GOT3 (cell line): Measurements from ENCODE around the gene LEFTY2.
"Not testable (repeated sequence)": the region's sequence is repeated elsewhere in the genome, so short reads cannot be mapped to it uniquely, and the experiment has no call there.

ENCODE experiments used
- DNase-seq: peaks from one replicate; lab custom pipeline; 2025; ENCODE audit warnings: mixed read lengths; lab: John Stamatoyannopoulos, UW

LEFTY2 gene

DNA sequence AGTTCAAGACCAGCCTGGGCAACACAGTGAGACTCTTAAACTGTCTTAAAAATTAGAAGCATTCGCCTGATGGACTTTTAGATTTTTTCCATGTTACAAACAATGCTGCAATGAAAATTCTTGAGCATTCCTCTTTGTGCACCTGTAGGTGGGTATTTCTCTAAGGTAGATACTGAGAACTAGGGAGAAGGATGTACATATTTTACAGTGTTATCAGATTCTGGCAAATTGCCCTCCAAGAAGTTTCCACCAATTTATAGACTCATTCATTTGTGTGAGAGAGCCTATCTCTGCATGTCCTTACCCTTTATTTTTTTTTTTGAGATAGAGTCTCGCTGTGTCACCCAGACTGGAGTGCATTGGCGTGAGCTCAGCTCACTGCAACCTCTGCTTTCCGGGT lies 12.3 kb upstream of the LEFTY2 start:
- no peak for DNase-seq

DNA sequence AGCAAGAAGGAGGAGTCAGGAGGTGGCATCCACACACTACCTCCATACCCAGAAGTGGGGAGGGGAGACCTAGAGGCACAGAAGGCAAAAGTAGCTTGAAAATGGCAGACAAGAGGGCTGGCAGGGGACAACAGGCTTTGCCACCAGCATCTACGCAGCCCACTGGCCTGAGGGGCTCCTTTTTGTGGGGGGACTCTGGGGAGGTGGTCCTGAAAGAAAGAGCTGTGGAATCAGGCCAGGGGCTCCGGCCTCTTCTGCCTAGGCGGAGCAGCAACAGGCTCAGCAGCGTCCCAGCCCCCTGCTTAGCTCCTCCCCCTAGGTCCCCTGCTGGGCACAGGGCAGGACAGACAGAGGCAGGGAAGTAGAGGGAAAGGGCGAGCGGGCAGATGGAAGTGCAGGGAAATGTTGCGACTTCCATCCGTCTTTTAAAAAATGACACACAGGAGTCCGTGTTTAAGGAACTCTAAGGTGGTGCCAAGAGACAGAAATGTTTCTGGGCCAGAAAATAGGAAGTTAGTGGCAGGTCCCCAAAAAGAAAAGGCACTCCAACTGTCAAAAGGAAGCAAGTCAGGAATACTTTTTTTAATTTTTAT lies 10.0 kb upstream of the LEFTY2 start:
- no peak for DNase-seq

DNA sequence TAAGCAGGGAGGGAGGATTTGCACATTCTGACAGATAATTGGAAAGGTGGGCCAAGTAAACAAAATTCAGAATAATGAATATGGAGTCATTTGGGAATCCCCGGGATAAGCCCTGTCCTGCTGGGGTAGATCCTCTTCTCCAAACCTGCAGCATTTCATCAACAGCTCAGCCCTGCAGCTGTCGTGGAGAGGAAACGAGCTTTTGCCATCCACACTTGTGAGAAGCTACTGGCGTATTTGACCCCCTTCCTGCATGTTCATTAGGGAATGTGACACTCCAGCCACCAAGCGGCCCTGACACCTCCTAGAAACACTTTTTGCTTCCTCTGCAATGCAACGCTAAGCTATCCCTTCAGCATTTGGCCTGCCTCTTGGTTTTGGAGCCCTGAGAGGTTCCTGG lies 8.0 kb upstream of the LEFTY2 start:
- DNase-seq = no peak

DNA sequence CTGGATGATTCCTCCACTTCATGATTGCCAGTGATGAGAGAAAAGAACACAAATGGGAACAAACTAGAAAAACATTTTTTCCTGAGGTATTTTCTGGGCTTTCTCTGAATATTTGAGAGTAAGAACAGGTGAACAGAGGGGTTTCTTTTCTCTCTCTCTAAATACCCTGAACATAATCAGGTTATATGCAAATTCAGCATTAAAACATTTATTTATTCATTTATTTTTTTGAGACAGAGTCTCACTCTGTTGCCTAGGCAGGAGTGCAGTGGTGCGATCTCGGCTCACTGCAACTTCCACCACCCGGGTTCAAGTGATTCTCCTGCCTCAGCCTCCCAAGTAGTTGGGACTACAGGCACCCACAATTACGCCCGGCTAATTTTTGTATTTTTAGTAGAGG lies 5.8 kb upstream of the LEFTY2 start:
- DNase-seq = no peak

DNA sequence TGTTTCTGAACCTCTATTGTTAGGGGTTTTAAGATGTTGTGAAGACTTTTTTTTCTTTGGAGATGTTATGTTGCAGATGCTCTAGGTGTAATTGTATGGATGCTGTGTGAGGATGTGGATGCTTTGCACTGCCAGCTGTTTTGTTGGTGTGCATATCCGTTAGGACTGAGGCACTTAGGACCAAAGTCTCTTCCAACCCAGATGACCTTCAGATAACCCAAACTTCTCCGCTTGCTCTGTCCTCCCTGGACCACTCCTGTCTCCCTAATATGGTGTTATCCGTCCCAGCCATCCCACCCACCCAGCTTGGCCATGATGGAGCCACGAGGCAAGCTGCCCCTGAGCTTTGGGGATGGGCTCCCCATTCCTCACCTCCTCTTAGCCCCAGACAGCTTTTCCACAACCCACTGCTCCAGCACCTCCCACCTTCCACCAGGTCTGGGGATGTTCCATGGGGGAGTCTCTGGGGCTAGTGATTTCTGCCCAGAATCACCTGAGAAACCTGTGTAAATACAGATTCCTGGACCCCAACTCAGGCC lies 5.1 kb upstream of the LEFTY2 start:
- no peak for DNase-seq

GRCh38 chr1:225945564-225945963 lies 4.5 kb upstream of the LEFTY2 start:
- DNase-seq = no peak

GRCh38 chr1:225944951-225945350 lies 3.9 kb upstream of the LEFTY2 start:
- no peak for DNase-seq

- DNase-seq = no peak
Observed at GRCh38 chr1:225944387-225944786, 3.4 kb upstream of the LEFTY2 start.

GRCh38 chr1:225943582-225943981 lies 2.6 kb upstream of the LEFTY2 start:
- no peak for DNase-seq

- no peak for DNase-seq
Observed at GRCh38 chr1:225942574-225942973, 1.6 kb upstream of the LEFTY2 start.

DNA sequence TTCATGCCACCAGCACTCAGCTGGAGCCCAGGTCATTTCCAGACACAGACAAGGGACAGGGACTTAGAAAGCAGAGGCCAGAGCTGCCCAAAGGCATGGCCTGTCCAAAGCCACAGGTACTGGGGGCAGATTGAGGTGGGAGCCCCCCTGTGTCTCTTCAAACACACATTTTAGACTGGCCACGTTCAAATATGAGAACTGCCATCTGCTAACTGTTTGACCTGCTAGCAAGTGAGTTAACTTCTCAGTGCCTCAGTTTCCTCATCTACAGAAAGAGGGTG lies 862 bp upstream of the LEFTY2 start:
- no peak for DNase-seq

- DNase-seq = no peak
Observed at GRCh38 chr1:225940385-225941151, 452 bp downstream of the LEFTY2 start.

GRCh38 chr1:225939939-225940310 lies 1.1 kb downstream of the LEFTY2 start:
- not testable (repeated sequence) for DNase-seq

DNA sequence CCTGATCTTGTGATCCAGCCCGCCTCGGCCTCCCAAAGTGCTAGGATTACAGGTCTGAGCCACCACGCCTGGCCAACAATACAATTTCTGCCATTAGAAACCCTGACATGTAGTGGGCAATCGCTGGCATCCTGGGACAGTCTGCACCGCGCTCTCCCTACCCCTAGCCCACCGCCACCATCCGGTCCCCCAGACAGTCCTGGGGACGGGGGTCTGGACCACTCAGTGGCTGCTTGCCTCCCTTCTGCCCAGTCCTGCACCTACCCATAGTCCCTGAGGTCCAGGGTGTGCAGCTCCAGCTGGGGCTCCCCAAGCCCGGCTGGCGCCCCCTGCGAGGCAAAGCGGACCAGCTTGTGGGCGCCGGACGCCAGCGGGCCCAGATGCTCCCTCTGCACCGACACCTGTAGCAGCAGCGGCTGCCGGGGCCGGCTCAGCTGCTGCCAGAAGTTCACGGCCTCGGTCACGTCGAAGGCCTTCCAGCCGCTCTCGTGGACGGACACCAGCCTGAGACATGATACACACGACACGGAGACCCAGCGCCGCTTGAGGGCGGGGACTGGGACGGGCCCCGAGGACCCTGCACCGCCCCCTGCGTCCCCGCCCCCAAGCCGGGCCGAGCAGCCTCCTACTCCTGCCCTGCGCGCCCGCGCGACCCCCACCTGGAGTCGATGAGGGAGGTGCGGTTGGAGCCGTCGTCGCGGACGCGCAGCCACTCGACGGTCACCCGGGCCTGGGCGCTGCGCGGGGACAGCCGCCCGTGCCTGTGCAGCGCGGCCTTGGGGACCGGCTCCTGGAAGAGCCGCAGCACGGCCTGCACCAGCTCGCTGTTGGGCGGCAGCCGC lies 1.7 kb downstream of the LEFTY2 start:
- DNase-seq = not testable (repeated sequence)

- no peak for DNase-seq
Observed at GRCh38 chr1:225937048-225937968, 3.7 kb downstream of the LEFTY2 start.

DNA sequence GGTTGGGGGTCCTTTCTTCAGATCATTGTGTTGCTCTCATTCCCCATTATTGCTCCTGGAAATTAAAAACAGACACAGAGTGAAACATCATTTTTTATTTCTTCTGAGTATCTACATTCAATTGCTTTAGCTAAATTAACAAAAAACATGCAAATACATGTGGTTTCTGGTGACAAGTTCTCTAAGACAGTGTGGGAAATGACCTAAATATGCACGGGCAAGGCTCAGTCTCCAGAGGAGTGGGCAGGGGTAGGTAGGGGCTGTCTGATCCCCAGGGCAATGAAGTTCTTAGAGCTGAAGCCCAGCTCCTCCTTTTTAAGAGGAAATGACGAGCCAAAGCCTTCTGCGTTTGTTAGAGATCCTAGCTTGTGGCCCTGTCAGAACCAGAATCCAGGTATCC lies 4.5 kb downstream of the LEFTY2 start:
- no peak for DNase-seq

DNA sequence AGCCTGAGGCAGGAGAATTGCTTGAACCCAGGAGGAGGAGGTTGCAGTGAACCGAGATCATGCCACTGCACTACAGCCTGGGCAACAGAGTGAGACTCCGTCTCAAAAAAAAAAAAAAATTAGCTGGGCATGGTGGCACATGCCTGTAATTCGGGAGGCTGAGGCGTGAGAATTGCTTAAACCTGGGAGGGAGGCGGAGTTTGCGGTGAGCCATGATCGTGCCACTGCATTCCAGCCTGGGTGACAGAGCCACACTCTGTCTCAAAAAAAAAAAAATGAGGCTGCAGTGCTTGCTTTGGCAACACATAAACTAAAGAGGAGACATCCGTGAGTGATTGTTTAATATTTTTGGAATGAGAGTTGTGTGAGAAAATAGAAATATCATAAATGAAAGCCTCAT lies 4.9 kb downstream of the LEFTY2 start:
- DNase-seq = not testable (repeated sequence)

DNA sequence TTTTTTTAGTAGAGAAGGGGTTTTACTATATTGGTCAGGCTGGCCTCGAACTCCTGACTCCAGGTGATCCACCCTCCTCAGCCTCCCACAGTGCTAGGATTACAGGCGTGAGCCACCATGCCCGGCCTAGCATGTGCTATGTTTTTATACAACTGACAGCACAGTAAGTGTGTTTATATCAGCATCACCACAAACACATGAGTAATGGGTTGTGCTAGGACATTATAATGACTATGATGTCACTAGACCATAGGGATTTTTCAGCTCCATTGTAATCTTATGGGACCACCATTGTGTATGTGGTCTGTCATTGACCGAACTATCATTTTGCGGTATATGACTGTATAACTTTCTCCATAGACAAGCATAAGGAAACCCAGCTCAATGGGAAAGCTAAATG lies 6.3 kb downstream of the LEFTY2 start:
- no peak for DNase-seq

DNA sequence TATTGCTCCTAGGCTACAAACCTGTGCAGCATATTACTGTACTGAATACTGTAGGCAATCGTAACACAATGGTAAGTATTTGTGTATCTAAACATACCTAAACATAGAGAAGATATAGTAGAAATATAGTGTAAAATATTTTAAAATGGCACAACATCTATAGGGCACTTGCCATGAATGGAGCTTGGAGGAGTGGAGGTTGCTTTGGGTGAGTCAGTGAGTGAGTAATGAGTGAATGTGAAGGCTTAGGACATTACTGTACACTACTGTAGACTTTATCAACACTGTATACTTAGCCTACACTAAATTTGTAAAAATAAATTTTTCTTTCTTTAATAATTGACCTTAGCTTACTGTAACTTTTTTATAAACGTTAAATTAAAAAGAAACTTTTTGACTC lies 7.9 kb downstream of the LEFTY2 start:
- DNase-seq = no peak

DNA sequence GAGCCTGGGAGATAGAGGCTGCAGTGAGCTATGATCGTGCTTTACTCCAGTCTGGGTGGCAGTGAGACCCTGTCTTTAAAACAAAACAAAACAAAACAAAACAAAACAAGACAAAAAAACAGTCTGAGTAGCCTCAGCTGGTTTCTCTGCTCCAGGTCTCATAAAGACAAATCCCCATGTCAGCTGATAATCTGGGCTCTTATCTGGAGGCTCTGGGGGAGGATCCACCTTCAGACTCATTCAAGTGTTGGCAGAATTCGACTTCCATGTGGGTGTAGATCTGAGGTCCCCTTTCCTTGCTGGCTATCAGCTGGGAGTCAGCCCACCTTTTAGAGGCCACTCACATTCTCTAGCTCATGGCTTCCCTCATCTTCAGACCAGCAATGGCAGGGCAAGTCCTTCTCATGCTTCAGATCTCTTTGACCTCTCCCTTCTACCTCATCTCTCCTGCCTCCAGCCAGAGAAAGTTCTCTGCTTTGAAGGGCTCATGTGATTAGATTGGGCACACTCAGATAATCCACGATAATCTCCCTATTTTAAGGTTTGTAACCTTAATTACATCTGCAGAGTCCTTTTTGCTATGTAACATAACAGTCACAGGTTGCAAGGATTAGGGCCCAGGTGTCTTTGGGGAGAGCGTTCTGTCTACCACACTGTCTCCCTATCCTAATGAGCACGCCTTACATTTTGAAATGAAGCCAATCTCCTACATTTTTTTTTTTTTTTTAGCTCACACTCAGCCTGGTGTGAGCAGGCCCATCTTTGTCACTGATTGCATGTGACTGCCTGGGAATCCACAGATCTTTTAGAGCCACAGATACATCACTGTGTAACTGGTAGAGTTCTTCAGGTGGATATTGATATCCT lies 9.5 kb downstream of the LEFTY2 start:
- no peak for DNase-seq

- no peak for DNase-seq
Observed at GRCh38 chr1:225930566-225930965, 10.5 kb downstream of the LEFTY2 start.
